ENCODE measurements around the gene DSG1. TPM values are rescaled to one million over a fixed set of nuclear protein-coding genes. Genes with fewer than 3 reads are reported as not detected.

Gene DSG1
- total RNA-seq, 4 donors from 2014 or later: 1.8 to 60.2 (median 19.4) TPM

DNA sequence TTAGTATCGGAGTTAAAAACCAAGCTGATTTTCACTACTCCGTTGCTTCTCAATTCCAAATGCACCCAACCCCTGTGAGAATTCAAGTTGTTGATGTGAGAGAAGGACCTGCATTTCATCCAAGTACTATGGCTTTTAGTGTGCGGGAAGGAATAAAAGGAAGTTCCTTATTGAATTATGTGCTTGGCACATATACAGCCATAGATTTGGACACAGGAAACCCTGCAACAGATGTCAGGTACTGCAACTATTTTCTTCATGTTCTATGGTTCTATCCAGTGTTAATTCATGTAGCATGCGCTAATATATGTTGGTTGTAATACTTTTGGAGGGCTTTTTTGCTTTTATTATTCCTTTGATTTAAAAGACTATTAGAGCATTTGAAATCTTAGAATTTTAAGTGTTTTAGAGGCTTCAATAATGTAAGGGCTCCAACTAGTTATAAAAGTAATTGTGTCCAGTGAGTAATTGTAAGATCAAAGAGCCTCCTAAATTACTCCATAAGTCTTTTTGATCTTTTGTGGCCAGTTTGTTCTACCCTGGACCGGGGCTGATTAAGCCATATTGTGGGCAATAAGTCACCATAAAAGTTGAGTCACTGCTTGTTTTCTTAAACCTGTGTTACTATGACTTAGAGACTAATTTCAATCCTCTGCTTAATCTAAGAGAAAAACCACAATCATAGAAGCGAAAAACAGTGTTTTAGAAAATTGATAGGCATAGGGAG lies 81.5 kb downstream of the DSG1 start:
- intact Hi-C loops (cut with DNase I): no loop called here
- Histone ChIP-seq H3K4me3 (no peak overlapping the region), H3K27me3 (no peaks in the 10 kb centered on the region), H3K27ac (no peak overlapping the region), H3K36me3 (no peaks in the 10 kb centered on the region), H3K9me3 (no peaks in the 10 kb centered on the region), H3K4me1 (peaks cover 0 to 20% (median 0%) of the 10 kb centered on the region in 3 donors)
- TF ChIP-seq CTCF (IDR thresholded peaks at IDR 0.05): no peak
- no peak for TF ChIP-seq POLR2A (IDR thresholded peaks at IDR 0.05)
- WGBS, 2 donors: 38 to 51% methylated on average over 6 of the region's 6 CpGs
- DNase-seq: no peak

DNA sequence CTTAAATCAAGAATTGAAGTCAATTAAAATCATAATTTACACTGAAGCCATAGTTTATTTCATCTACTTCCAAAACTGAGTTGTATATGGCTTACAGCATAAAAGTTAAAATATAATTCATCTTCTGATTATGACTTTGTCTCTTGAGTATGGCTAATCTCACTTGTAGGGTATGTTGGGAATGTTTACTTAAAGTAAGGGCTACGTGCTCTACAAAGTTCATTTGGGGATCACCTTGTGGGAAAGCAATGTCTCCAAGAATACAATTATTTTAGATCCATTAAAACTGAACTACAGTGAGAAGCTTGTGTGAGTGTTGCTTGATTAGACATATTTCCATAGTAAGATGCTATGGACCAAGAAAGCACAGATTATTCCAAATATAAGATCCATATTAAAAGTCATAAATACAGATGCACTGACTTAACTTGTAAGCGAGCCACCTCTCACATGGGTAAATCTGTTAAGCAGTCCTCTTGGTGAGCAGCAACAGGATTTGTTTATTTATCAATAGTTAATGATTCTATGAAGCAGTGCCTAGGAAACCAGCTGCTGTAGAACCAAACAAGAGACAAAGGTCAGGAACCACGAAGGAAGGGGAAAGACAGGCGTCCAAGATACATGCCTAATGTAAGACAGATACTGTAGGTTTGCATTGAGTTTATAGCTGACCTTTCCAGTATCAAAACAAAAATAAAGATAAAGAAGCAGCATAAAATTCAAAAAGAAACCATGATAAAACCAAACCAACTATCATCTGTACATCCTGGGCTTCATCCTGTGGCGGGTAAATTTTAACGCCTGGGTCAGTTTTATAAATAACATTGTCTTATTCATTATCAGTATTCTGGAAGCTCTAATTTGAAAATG lies 83.4 kb downstream of the DSG1 start:
- H3K9me3 ChIP-seq: no peaks in the 10 kb centered on the region
- intact Hi-C loops (cut with DNase I): no loop called here
- no peaks in the 10 kb centered on the region for H3K27me3 ChIP-seq
- H3K4me1 ChIP-seq: peaks cover 0 to 20% (median 0%) of the 10 kb centered on the region in 3 donors
- DNase-seq: no peak
- TF ChIP-seq CTCF (IDR thresholded peaks at IDR 0.05) (no peak), POLR2A (IDR thresholded peaks at IDR 0.05) (no peak)
- H3K27ac ChIP-seq: no peak overlapping the region
- H3K36me3 ChIP-seq: no peaks in the 10 kb centered on the region
- 69 to 75% methylated on average over 6 of the region's 6 CpGs for WGBS, 2 donors
- H3K4me3 ChIP-seq: no peak overlapping the region

GRCh38 chr18:31402026-31402373 lies 84.0 kb downstream of the DSG1 start:
- no peak for DNase-seq
- Histone ChIP-seq H3K27me3 (no peaks in the 10 kb centered on the region), H3K4me3 (no peak overlapping the region), H3K4me1 (peaks cover 0 to 15% (median 0%) of the 10 kb centered on the region in 3 donors), H3K27ac (no peak overlapping the region), H3K9me3 (no peaks in the 10 kb centered on the region), H3K36me3 (no peaks in the 10 kb centered on the region)
- TF ChIP-seq POLR2A (IDR thresholded peaks at IDR 0.05) (no peak), CTCF (IDR thresholded peaks at IDR 0.05) (no peak)
- intact Hi-C loops (cut with DNase I): no loop called here

DNA sequence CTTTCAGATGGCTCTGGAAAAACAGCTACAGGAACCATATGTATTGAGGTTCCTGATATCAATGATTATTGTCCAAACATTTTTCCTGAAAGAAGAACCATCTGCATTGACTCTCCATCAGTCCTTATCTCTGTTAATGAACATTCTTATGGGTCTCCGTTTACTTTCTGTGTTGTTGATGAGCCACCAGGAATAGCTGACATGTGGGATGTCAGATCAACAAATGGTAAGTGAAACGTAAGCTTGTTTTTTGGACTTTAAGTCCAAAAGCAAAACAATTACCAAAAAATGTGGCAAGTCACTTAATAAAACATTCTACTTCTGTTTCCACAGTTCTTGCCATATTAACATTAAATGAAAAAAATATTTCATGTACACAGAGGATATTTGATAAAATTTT lies 85.4 kb downstream of the DSG1 start:
- H3K9me3 ChIP-seq: no peaks in the 10 kb centered on the region
- no peak overlapping the region for H3K4me3 ChIP-seq
- TF ChIP-seq CTCF (IDR thresholded peaks at IDR 0.05) (no peak), POLR2A (IDR thresholded peaks at IDR 0.05) (no peak)
- intact Hi-C loops (cut with DNase I): no loop called here
- 59 to 76% methylated on average over 2 of the region's 2 CpGs for WGBS, 2 donors
- H3K36me3 ChIP-seq: no peaks in the 10 kb centered on the region
- no peak for DNase-seq
- no peak overlapping the region for H3K27ac ChIP-seq
- H3K27me3 ChIP-seq: no peaks in the 10 kb centered on the region
- peaks cover 0 to 13% (median 0%) of the 10 kb centered on the region in 3 donors for H3K4me1 ChIP-seq

Small RNA genes within 50 kb of the gene (small RNA-seq; reads per million reads assigned to genes)
- gene RF00019 (0 reads per million in 4 donors), gene RNU6-167P (0 reads per million in 4 donors)

Other genes with a start within 250 kb of the DSG1 start
- gene DSC2, start 215.7 kb upstream of the DSG1 start, total RNA-seq: 100 to 1,000 TPM; 154 to 393 (median 290) TPM
- 1 to 10 TPM in 1 of 4 donors, under 1 TPM in 3; 0.29 to 1.1 (median 0.60) TPM for gene DSC1, start 155.3 kb upstream of the DSG1 start, total RNA-seq
- gene DSG4, start 58.6 kb downstream of the DSG1 start, total RNA-seq: not detected
- 100 to 1,000 TPM; 513 to 856 (median 737) TPM for gene DSG3, start 129.6 kb downstream of the DSG1 start, total RNA-seq
- gene DSG2, start 180.0 kb downstream of the DSG1 start, total RNA-seq: 10 to 100 TPM in 1 of 4 donors, 1 to 10 TPM in 3; 7.3 to 18.8 (median 9.7) TPM

All from esophagus squamous epithelium (tissue), 5 donors.